Measurements from ENCODE around the gene COL6A2. TPM values are rescaled to one million over a fixed set of nuclear protein-coding genes. Genes with fewer than 3 reads are reported as not detected.

COL6A2 gene
- total RNA-seq, 1 donor from 2014 or later, result 227 TPM

DNA sequence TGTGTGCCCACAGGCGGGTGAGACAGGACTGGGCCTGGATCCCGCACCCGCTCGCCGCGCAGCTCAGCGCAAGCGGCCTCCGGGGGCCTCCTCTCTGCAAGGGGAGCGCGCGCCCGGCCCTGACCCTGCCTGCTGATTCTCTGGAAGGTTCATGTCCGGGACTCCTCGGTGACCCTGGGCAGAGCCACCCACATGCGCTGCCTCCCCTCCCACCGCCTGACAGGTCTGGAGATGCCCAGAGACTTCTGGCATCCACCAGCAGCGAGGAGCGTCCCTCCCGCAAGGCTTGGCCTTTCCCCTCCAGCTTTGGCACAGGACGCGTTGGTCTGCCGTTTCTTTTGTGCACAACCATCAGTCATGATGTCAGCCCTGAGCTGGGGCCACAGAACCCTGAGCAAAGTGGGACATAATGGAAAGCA lies 42.0 kb upstream of the COL6A2 start:
- peak; percentile 39 for DNase-seq
- intact Hi-C loops (cut with DNase I), result no loop called here
- H3K36me3 ChIP-seq, result no peaks in the 10 kb centered on the region
- TF ChIP-seq, protein P1, sequence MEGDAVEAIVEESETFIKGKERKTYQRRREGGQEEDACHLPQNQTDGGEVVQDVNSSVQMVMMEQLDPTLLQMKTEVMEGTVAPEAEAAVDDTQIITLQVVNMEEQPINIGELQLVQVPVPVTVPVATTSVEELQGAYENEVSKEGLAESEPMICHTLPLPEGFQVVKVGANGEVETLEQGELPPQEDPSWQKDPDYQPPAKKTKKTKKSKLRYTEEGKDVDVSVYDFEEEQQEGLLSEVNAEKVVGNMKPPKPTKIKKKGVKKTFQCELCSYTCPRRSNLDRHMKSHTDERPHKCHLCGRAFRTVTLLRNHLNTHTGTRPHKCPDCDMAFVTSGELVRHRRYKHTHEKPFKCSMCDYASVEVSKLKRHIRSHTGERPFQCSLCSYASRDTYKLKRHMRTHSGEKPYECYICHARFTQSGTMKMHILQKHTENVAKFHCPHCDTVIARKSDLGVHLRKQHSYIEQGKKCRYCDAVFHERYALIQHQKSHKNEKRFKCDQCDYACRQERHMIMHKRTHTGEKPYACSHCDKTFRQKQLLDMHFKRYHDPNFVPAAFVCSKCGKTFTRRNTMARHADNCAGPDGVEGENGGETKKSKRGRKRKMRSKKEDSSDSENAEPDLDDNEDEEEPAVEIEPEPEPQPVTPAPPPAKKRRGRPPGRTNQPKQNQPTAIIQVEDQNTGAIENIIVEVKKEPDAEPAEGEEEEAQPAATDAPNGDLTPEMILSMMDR (IDR thresholded peaks at IDR 0.05), result no peak
- peak overlapping the region; percentile 6 for H3K4me3 ChIP-seq
- H3K4me1 ChIP-seq, result peaks cover 21% of the 10 kb centered on the region
- ATAC-seq, result no peak
- H3K27ac ChIP-seq, result peak overlapping the region; percentile 80
- no peaks in the 10 kb centered on the region for H3K9me3 ChIP-seq
- peaks cover 27% of the 10 kb centered on the region for H3K27me3 ChIP-seq (ENCODE audit: low read depth)

DNA sequence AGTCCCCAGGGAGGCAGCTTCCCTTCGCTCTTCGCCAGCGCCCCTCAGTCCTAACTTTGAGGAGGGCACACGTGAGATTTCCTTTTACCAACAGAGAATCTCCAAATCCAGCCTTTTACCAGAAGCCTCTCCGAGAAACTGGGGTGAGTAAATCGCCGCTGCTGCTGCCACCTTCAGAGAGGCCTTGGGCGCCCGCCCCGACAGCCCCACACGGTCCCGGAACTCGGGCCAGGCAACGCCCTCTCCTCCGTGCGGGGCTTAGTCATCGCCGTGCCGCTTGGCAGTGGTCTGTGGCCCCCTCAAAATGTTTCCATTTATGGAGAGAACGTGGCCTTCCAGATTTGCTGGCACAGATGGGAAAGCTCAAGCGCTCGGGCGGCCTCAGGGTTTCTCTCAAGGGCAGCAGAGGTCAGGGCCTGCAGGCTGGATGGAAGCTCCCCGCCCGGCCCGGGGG lies 41.4 kb upstream of the COL6A2 start:
- ATAC-seq, result peak; percentile 64 to 79
- TF ChIP-seq, protein P1 (IDR thresholded peaks at IDR 0.05), result no peak
- intact Hi-C loops (cut with DNase I), result no loop called here

DNA sequence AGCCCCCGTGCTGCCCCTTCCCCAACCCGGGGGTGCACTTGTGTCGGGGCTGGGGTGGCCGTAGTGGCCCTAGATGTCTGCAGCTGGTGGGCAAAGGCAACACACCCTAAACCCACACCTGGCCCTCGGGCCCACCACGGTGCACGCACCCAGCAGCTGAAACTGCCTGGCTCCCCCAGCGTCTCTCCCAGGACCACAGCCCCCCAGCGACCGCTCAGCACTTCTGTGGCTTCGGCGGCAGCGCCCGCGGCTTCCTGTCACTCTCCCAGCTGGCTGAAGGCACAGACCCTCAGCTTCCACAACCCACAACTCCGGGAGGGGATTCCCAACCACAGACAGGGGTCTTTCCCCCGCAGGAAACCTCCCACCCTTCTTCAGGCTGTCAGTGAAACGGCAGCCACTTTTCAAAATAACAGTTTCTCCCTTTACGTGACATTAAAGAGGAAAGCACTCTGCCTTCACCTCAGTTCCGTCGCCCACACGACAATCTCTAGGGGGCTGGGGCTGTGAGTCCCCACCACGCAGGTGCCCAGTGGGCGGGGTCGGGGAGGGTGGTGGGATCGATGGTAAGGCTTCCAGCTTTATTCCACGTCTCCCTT lies 40.7 kb upstream of the COL6A2 start:
- peaks cover 21% of the 10 kb centered on the region for H3K4me1 ChIP-seq
- H3K9me3 ChIP-seq, result peaks cover 7% of the 10 kb centered on the region
- H3K36me3 ChIP-seq, result no peaks in the 10 kb centered on the region
- ATAC-seq (no peak), DNase-seq (peak; percentile 35)
- H3K27ac ChIP-seq, result peak overlapping the region; percentile 80
- intact Hi-C loops (cut with DNase I), result no loop called here
- H3K27me3 ChIP-seq (ENCODE audit: low read depth), result peaks cover 37% of the 10 kb centered on the region
- H3K4me3 ChIP-seq, result no peak overlapping the region
- TF ChIP-seq, protein P1 (IDR thresholded peaks at IDR 0.05), result no peak

More for the DNA sequence above, 41.4 kb upstream of the COL6A2 start:
- peak; percentile 53 for DNase-seq
- H3K36me3 ChIP-seq, result no peaks in the 10 kb centered on the region
- peaks cover 30% of the 10 kb centered on the region for H3K27me3 ChIP-seq (ENCODE audit: low read depth)
- H3K4me1 ChIP-seq, result peaks cover 21% of the 10 kb centered on the region
- H3K27ac ChIP-seq, result peak overlapping the region; percentile 80
- H3K4me3 ChIP-seq, result peak overlapping the region; percentile 6
- peaks cover 4% of the 10 kb centered on the region for H3K9me3 ChIP-seq

DNA sequence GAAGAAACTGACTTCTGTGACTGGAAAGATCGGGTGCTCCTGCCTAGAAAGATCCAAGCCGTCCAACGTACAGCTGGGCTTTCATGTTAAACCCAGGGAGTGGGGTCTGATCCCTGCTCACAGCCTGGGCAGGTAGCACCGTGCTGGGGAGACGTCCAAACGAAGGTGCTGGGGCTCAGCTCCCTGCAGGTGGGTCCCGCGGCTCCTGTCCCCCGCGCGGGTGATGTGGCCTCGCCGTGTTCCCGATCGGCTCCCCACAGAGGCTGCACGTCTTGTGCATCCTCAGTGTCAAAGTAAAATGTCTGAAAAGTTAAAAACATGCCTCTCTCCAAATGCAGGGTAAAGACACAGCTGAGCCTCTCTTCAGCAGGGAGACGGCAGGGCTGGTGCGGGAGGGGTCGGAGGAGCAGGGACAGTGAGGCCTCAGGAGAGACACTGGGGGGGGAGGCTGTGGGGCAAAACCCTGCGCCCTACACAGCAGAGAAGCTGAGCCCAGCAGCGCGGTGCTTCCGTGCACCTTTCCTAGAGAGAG lies 40.1 kb upstream of the COL6A2 start:
- ATAC-seq (no peak), DNase-seq (peak; percentile 28)
- Histone ChIP-seq H3K27me3 (ENCODE audit: low read depth) (peaks cover 43% of the 10 kb centered on the region), H3K4me3 (no peak overlapping the region), H3K27ac (peak overlapping the region; percentile 80), H3K9me3 (peaks cover 7% of the 10 kb centered on the region), H3K4me1 (peaks cover 21% of the 10 kb centered on the region), H3K36me3 (no peaks in the 10 kb centered on the region)
- TF ChIP-seq, protein P1 (IDR thresholded peaks at IDR 0.05), result no peak
- intact Hi-C loops (cut with DNase I), result no loop called here

DNA sequence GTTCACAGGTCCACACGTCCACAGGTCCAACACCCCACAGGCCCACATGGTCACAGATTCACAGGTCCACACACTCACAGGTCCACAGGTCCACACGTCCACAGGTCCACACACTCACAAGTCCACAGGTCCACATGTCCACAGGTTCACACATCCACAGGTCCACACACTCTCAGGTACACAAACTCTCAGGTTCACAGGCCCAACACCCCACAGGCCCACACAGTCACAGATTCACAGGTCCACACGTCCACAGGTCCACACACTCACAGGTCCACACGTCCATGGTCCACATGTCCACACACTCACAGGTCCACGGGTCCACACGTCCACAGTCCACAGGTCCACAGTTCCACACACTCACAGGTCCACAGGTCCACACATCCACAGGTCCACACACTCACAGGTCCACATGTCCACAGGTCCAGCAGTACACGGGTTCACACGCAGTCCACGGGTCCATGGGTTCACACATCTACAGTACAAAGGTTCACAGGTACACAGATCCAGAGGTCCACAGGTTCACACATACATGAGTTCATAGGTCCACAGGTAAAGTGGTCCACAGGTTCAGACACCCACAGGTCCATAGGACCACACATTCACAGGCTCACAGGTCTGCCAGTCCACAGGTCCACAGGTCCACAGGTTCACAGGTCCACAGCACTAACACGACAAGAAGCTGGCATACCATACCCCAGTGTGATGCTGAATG lies 39.3 kb upstream of the COL6A2 start:
- Histone ChIP-seq H3K27me3 (ENCODE audit: low read depth) (peaks cover 48% of the 10 kb centered on the region), H3K4me3 (no peak overlapping the region), H3K36me3 (no peaks in the 10 kb centered on the region), H3K27ac (no peak overlapping the region), H3K9me3 (peaks cover 7% of the 10 kb centered on the region), H3K4me1 (peaks cover 21% of the 10 kb centered on the region)
- TF ChIP-seq, protein P1 (IDR thresholded peaks at IDR 0.05), result no peak
- ATAC-seq, result no peak
- intact Hi-C loops (cut with DNase I), result no loop called here
- DNase-seq, result peak; percentile 20
